ENCODE measurements around the gene GSTP1.
"Not testable (repeated sequence)": the region's sequence is repeated elsewhere in the genome, so short reads cannot be mapped to it uniquely, and the experiment has no call there.

Gene GSTP1

DNA sequence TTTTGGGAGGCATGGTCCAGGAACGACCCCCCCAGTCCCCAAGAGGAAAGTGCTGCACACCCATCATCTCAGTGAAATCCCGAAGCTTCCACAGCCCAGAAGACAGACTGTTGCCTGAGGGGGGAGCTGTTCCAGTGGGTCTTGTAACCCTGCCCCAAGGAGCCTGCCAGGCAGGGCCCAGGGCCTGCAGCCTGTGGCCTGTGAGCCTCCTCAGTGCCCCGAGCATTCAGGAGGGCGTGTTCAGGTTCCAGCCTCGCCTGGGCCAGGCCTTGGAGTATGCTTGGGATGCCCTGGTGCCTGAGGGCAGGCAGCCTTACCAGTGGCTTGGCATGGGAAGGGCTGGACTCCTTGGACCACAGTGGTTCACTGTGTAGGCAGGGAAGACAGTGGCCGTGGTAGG, 42.4 kb upstream of the GSTP1 start:
- TF ChIP-seq, protein P1, sequence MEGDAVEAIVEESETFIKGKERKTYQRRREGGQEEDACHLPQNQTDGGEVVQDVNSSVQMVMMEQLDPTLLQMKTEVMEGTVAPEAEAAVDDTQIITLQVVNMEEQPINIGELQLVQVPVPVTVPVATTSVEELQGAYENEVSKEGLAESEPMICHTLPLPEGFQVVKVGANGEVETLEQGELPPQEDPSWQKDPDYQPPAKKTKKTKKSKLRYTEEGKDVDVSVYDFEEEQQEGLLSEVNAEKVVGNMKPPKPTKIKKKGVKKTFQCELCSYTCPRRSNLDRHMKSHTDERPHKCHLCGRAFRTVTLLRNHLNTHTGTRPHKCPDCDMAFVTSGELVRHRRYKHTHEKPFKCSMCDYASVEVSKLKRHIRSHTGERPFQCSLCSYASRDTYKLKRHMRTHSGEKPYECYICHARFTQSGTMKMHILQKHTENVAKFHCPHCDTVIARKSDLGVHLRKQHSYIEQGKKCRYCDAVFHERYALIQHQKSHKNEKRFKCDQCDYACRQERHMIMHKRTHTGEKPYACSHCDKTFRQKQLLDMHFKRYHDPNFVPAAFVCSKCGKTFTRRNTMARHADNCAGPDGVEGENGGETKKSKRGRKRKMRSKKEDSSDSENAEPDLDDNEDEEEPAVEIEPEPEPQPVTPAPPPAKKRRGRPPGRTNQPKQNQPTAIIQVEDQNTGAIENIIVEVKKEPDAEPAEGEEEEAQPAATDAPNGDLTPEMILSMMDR (IDR thresholded peaks at IDR 0.05; ENCODE audit: borderline replicate concordance, insufficient read depth, low read depth, low read length): no peak
- no peak overlapping the region for H3K4me3 ChIP-seq (ENCODE audit: low read depth, low read length)

DNA sequence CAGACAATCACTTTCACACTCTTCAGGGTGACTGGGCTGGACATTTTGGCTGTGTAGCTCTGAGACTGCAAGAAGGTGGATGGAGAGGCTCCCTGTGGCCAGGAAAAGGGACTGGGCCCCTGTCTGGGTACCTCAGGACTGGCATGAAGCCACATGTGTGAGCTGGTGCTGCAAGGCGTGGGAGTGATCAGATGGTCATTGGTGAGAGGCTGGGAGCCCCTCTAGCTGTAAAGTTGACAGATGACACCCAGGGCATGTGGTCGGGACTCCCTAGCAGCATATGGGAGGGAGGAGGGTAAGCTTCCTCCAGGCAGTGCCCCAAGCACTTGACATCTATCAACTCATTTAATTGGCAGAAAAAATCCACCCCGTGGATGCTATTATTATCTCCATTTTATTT, 41.4 kb upstream of the GSTP1 start:
- TF ChIP-seq, protein P1 (IDR thresholded peaks at IDR 0.05; ENCODE audit: borderline replicate concordance, insufficient read depth, low read depth, low read length): no peak
- H3K4me3 ChIP-seq (ENCODE audit: low read depth, low read length): no peak overlapping the region

DNA sequence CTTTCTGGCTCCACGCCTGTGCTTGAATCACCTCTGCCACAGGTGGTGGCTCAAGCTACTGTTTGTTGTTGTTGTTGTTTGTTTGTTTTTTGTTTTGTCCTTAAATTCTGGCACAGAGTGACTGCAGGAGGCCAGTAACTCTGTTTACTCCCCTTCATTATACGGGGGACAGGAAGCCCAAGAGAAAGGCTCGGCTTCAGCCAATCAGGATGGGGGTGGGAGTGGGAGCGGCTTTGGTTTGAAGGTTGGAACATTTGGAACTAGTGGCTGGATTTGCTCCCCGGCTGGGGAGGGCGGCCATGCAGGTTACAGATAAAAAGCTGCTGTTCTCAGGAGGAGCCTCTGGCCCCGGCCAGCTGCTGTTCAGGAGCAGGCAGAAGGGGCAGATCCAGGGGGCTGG, 40.6 kb upstream of the GSTP1 start:
- no peak overlapping the region for H3K4me3 ChIP-seq (ENCODE audit: low read depth, low read length)
- TF ChIP-seq, protein P1 (IDR thresholded peaks at IDR 0.05; ENCODE audit: borderline replicate concordance, insufficient read depth, low read depth, low read length): no peak

DNA sequence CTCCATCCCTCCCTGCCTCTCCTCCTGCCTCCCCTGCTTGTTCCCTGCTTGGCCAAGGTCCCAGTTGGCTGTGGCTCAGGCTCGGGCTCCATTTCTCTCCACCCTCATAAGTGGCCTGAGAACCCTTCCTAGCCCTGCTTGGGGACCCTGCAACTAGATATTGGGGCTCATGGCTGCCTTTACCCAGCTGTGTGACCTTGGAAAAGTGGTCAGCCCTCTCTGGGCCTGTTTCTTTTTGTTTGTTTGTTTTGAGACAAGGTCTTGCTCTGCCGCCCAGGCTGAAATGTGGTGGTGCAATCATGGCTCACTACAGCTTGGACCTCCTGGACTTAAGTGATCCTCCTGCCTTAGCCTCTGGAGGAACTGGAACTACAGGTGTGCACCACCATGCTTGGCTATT, 40.0 kb upstream of the GSTP1 start:
- TF ChIP-seq, protein P1 (IDR thresholded peaks at IDR 0.05; ENCODE audit: borderline replicate concordance, insufficient read depth, low read depth, low read length): no peak

DNA sequence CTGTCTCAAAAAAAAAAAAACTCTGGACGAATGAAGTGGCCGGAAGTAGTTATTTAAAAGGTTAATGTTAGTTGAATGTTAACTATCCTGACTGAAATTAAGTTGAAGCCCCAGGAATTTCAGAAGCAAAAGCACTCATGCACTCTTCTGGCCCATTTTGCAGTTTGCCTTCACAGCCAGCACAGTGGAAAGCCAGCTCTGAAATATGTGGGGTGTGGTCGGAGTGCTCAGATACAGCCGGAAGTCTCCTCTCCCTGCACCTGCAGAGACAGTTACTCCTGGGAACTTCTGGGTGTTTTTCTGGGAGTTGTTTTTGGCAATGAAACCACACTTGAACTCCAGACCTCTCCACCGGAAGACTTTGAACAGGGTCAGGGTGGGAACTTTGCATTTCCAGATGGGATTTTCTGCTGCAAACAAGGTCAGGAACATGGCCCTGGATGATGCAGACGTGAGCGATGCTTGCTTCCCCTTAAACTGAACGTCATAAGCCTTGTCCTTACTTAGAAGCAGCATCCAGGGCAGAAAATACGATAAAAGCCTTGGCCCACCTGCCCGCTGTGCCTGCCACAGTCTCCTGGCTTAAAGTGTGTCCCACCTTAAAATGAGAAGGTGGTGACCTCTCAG, 38.9 kb upstream of the GSTP1 start:
- H3K4me3 ChIP-seq (ENCODE audit: low read depth, low read length): no peak overlapping the region
- TF ChIP-seq, protein P1 (IDR thresholded peaks at IDR 0.05; ENCODE audit: borderline replicate concordance, insufficient read depth, low read depth, low read length): no peak

More for the DNA sequence above, 40.0 kb upstream of the GSTP1 start:
- H3K4me3 ChIP-seq (ENCODE audit: low read depth, low read length): no peak overlapping the region

DNA sequence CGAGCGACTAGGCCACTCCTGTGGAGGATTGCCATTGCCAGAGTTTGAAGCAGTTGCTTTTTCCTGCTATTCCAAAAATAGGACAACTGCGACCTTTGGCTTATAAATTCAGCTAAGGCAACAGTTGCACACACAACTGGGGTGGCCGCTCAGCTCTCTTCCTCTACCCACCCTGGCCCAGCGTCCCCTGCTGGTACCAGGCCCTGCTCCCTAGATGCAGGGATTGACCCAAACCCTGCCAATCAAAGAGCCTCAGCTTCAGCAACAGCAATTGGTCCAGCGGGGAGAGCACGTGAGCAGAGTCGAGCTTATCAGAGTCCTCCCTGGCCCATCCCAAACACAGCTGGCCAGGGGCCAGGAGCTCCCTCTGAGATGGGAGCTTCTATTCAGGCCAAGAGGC, 38.3 kb upstream of the GSTP1 start:
- TF ChIP-seq, protein P1 (IDR thresholded peaks at IDR 0.05; ENCODE audit: borderline replicate concordance, insufficient read depth, low read depth, low read length): no peak
- no peak overlapping the region for H3K4me3 ChIP-seq (ENCODE audit: low read depth, low read length)

DNA sequence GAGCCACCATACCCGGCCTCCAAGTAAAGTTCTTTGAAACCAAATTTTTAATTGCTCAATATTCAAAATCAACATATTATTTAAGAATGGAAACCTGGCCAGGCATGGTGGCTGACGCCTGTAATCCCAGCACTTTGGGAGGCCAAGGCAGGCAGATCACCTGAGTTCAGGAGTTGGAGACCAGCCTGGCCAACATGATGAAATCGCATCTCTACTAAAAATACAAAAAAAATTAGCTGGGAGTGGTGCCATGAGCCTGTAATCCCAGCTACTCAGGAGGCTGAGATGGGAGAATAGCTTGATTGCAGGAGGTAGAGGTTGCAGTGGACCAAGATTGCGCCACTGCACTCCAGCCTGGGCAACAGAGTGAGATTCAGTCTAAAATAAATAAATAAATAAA, 35.5 kb upstream of the GSTP1 start:
- not testable (repeated sequence) for H3K4me3 ChIP-seq (ENCODE audit: low read depth, low read length)
